ENCODE data around the gene FBXO10. TPM values are rescaled to one million over a fixed set of nuclear protein-coding genes. Genes with fewer than 3 reads are reported as not detected.

The FBXO10 gene
- total and polyA plus RNA-seq, 11 donors, result 2.4 to 9.8 (median 6.7) TPM

DNA sequence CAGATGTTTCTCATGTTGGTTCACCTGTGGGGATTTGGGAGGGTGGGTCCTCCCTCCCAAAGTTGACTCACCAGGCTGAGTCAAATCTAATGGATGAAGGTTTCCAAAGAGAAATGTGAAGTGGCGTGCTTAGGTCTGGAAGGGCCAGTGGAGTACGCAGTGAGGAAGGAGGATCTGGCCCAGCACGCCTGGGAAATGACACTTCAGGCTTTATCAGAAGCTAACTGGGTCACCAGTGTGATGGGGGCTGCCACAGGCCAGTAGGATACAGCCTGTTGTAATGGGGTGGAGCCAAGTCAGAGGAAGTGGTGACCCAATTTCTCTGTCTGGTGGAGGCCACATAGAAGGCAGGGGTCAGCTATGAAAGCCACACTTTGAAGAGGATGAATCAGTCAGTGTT, 72.4 kb downstream of the FBXO10 start:
- H3K4me1 ChIP-seq, result no peaks in the 10 kb centered on the region
- 79 to 88% (median 81%) methylated on average over 3 of the region's 3 CpGs for WGBS, 4 donors
- no peaks in the 10 kb centered on the region for H3K9me3 ChIP-seq
- H3K27ac ChIP-seq, result no peak overlapping the region
- ATAC-seq (peak in 3 of 4 donors; percentile 18 to 80 (median 54)), DNase-seq (peak in 1 of 5 donors; percentile 55)
- H3K4me3 ChIP-seq, result no peak overlapping the region
- peaks cover 2 to 83% (median 60%) of the 10 kb centered on the region in 9 donors for H3K36me3 ChIP-seq
- TF ChIP-seq, protein P1, sequence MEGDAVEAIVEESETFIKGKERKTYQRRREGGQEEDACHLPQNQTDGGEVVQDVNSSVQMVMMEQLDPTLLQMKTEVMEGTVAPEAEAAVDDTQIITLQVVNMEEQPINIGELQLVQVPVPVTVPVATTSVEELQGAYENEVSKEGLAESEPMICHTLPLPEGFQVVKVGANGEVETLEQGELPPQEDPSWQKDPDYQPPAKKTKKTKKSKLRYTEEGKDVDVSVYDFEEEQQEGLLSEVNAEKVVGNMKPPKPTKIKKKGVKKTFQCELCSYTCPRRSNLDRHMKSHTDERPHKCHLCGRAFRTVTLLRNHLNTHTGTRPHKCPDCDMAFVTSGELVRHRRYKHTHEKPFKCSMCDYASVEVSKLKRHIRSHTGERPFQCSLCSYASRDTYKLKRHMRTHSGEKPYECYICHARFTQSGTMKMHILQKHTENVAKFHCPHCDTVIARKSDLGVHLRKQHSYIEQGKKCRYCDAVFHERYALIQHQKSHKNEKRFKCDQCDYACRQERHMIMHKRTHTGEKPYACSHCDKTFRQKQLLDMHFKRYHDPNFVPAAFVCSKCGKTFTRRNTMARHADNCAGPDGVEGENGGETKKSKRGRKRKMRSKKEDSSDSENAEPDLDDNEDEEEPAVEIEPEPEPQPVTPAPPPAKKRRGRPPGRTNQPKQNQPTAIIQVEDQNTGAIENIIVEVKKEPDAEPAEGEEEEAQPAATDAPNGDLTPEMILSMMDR (IDR thresholded peaks at IDR 0.05), result no peak
- TF ChIP-seq POLR2A (IDR thresholded peaks at IDR 0.05), result no peak
- intact Hi-C loops (cut with DNase I), result no loop called here
- H3K27me3 ChIP-seq, result no peaks in the 10 kb centered on the region

DNA sequence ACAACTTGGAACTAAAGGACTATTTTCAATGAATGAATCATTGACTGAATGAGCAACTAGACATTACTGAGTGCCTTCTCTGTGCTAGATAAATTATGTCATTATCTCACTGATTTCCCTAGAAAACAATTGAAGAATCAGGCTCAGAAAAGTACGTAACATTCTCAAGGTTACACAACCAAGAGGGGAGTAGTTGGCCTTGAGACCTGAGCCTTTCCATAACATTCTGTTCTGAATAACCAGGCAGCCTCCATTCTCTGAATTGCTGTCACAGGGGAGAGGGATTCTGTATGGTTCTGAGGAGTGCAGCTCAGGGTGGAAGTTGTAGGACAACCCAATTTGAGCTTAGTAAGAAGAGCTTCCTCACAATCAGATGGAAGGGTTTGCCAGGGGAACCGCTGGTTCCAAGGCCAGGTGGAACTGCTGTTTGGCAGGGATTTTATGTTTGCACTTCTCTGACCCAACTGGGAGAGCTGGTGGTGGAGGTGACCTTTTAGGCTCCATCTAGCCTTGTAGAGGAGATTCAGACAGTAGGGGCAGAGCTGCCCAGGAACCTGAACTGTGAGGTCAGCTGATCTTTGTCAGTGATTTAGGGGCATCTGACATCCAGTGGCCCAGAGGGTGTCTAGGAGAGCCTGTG, 74.1 kb downstream of the FBXO10 start:
- DNase-seq, result no peak
- Histone ChIP-seq H3K36me3 (peaks cover 3 to 86% (median 76%) of the 10 kb centered on the region in 9 donors), H3K27ac (no peak overlapping the region), H3K4me3 (no peak overlapping the region), H3K4me1 (no peaks in the 10 kb centered on the region), H3K27me3 (no peaks in the 10 kb centered on the region), H3K9me3 (no peaks in the 10 kb centered on the region)
- WGBS, 4 donors, result 60 to 98% (median 80%) methylated on average over 2 of the region's 2 CpGs
- no peak for TF ChIP-seq POLR2A (IDR thresholded peaks at IDR 0.05)
- TF ChIP-seq, protein P1 (IDR thresholded peaks at IDR 0.05), result no peak
- no peak for ATAC-seq
- intact Hi-C loops (cut with DNase I), result no loop called here

DNA sequence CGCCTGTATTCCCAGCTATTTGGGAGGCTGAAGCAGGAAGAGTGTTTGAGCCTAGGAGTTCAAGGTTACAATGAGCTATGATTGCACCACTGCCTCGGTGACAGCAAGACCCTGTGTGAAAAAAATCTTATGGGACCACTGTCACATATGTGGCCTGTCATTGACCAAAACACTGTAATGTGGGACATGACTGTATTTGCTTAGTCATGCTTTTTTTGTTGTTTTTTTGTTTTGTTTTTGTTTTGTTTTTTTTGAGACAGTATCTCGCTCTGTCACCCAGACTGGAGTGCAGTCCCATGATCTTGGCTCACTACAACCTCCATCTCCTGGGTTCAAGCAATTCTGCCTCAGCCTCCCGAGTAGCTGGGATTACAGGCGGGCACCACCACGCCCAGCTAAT, 76.9 kb downstream of the FBXO10 start:
- H3K4me1 ChIP-seq, result peaks cover 0 to 4% (median 0%) of the 10 kb centered on the region in 12 donors
- TF ChIP-seq POLR2A (IDR thresholded peaks at IDR 0.05), result no peak
- TF ChIP-seq, protein P1 (IDR thresholded peaks at IDR 0.05), result no peak
- H3K9me3 ChIP-seq, result no peaks in the 10 kb centered on the region
- H3K27ac ChIP-seq, result no peak overlapping the region
- peaks cover 3 to 98% (median 90%) of the 10 kb centered on the region in 9 donors for H3K36me3 ChIP-seq
- intact Hi-C loops (cut with DNase I), result loop anchor here in 3 of 10 donors (10.0 kb wide), 3 partner anchors 66 to 286 kb away; partner anchors contain the start of genes EXOSC3 (in 1 of the 3) and FBXO10 (in 1 of the 3)
- no peak overlapping the region for H3K4me3 ChIP-seq
- no peak for ATAC-seq
- no peak for DNase-seq
- WGBS, 4 donors, result 90 to 96% (median 91%) methylated on average over 6 of the region's 6 CpGs
- H3K27me3 ChIP-seq, result no peaks in the 10 kb centered on the region

DNA sequence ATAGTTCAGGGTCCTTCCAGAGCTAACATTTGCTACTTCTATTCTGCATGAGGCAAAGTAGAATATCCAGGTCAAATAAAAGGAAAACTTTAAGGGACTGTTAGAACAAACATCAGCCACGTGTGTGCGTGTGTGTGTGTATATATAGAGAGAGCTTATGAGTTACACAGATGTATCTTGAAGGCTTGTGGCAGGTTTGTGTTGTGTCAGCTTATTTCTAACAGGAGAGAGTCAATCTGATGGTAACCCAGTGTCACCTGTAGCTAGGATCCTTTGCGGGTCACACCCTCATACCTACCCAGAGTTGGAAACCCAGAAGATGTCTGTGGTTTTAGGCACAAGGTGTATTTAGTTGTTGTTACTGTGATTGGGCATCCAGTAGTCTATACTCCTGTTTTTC, 77.7 kb downstream of the FBXO10 start:
- DNase-seq, result no peak
- no peak for ATAC-seq
- Histone ChIP-seq H3K36me3 (peaks cover 3 to 98% (median 92%) of the 10 kb centered on the region in 9 donors), H3K4me3 (no peak overlapping the region), H3K9me3 (no peaks in the 10 kb centered on the region), H3K4me1 (peaks cover 0 to 4% (median 0%) of the 10 kb centered on the region in 12 donors), H3K27ac (no peak overlapping the region), H3K27me3 (no peaks in the 10 kb centered on the region)
- intact Hi-C loops (cut with DNase I), result loop anchor here in 3 of 10 donors (10.0 kb wide), 3 partner anchors 66 to 286 kb away; partner anchors contain the start of genes EXOSC3 (in 1 of the 3) and FBXO10 (in 1 of the 3)
- TF ChIP-seq POLR2A (IDR thresholded peaks at IDR 0.05), result no peak
- TF ChIP-seq, protein P1 (IDR thresholded peaks at IDR 0.05), result no peak
- 61 to 98% (median 66%) methylated on average over 3 of the region's 3 CpGs for WGBS, 4 donors

All from heart left ventricle (tissue), 16 donors.